Astrocyte (in vitro differentiated cells and primary cell): Measurements from ENCODE around the gene TAB3.

Experiments
- EZH2 ChIP-seq: IDR thresholded peaks from 2 replicates; pipeline ENCODE4 v1.6.1; 2012; ENCODE audit warnings: mild to moderate bottlenecking, low read length, inconsistent platforms; ENCODE audit not compliant: insufficient read depth
- TF ChIP-seq, protein P1 (sequence below): IDR thresholded peaks from 2 replicates; pipeline ENCODE4 v1.5.1; 2011; ENCODE audit warnings: low read depth, mild to moderate bottlenecking, inconsistent platforms, low read length, moderate library complexity; ENCODE audit not compliant: insufficient read depth

DNA sequence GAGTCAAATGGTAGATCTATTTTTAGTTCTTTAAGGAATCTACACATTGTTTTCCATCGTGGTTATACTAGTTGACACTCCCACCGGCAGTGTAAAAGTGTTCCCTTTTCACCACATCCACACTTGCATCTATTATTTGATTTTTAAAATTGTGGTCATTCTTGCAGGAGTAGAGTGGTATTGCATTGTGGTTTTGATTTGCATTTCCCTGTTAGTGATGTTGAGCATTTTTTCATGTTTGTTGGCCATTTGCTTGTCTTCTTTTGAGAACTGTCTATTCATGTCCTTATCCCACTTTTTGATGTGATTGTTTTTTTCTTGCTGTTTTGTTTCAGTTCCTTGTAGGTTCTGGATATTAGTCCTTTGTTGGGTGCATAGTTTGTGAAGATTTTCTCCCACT lies 70.0 kb downstream of the TAB3 start:
- TF ChIP-seq, protein P1, sequence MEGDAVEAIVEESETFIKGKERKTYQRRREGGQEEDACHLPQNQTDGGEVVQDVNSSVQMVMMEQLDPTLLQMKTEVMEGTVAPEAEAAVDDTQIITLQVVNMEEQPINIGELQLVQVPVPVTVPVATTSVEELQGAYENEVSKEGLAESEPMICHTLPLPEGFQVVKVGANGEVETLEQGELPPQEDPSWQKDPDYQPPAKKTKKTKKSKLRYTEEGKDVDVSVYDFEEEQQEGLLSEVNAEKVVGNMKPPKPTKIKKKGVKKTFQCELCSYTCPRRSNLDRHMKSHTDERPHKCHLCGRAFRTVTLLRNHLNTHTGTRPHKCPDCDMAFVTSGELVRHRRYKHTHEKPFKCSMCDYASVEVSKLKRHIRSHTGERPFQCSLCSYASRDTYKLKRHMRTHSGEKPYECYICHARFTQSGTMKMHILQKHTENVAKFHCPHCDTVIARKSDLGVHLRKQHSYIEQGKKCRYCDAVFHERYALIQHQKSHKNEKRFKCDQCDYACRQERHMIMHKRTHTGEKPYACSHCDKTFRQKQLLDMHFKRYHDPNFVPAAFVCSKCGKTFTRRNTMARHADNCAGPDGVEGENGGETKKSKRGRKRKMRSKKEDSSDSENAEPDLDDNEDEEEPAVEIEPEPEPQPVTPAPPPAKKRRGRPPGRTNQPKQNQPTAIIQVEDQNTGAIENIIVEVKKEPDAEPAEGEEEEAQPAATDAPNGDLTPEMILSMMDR = no peak
- no peak for TF ChIP-seq EZH2
